PC-3 (cell line): ENCODE data around the gene NUCB1. TPM values are rescaled to one million over a fixed set of nuclear protein-coding genes. Genes with fewer than 3 reads are reported as not detected.

Experiments used
- ATAC-seq: fragments of 200-7000 bp; cut with Tn5 transposase; 2 replicates; pipeline ENCODE4 v1.9.1; 2020; ENCODE audit warnings: mild to moderate bottlenecking, moderate library complexity
- BruUV-seq: library from RNA; stranded (reverse); fragments of 400-500 nt; replicated peaks from 2 replicates; lab custom pipeline; 2021; lab: Mats Ljungman, UMichigan
- CTCF ChIA-PET: fragments of 300-600 bp; sonication (Branson Sonifier 250); formaldehyde crosslinking; loops from one replicate; lab custom pipeline; 2022; ENCODE audit warnings: antibody characterized with exemption; lab: Charles Lee
- POLR2A ChIA-PET: fragments of 300-600 bp; sonication (Branson Sonifier 250); formaldehyde crosslinking; loops from one replicate; lab custom pipeline; 2022; ENCODE audit warnings: antibody characterized with exemption; ENCODE audit not compliant: unreplicated experiment; lab: Charles Lee
- DNase-seq: peaks from one replicate; pipeline ENCODE4 v3.0.0-alpha.2; 2015
- H2AFZ ChIP-seq: fragments of 300-600 bp; sonication (generic); 2 replicates; pipeline ENCODE4 v1.6.0; 2016; ENCODE audit warnings: antibody characterized with exemption, low read length
- H3F3A ChIP-seq: fragments of 300-600 bp; sonication (generic); one replicate; pipeline ENCODE4 v1.6.0; 2017; ENCODE audit warnings: antibody characterized with exemption, low read length, control low read depth, mild to moderate bottlenecking; ENCODE audit not compliant: unreplicated experiment
- H3K27ac ChIP-seq: fragments of 300-600 bp; sonication (generic); 2 replicates; pipeline ENCODE4 v1.5.1; 2016; ENCODE audit warnings: mild to moderate bottlenecking, low read length
- H3K27me3 ChIP-seq: fragments of 300-600 bp; sonication (generic); 2 replicates; pipeline ENCODE4 v1.6.1; 2016; ENCODE audit warnings: low read length, mixed read lengths
- H3K36me3 ChIP-seq: fragments of 300-600 bp; sonication (generic); 2 replicates; pipeline ENCODE4 v1.6.1; 2016; ENCODE audit warnings: low read depth, mixed run types, low read length, mixed read lengths
- H3K4me1 ChIP-seq: fragments of 300-600 bp; sonication (generic); 2 replicates; pipeline ENCODE4 v1.5.1; 2016; ENCODE audit warnings: low read length; ENCODE audit not compliant: insufficient read depth
- H3K4me2 ChIP-seq: fragments of 300-600 bp; sonication (generic); 2 replicates; pipeline ENCODE4 v1.6.0; 2016; ENCODE audit warnings: low read length
- H3K4me3 ChIP-seq: fragments of 300-600 bp; sonication (generic); 2 replicates; pipeline ENCODE4 v1.5.1; 2016; ENCODE audit warnings: mild to moderate bottlenecking, low read length, mixed read lengths
- H3K79me2 ChIP-seq: fragments of 300-600 bp; sonication (generic); 2 replicates; pipeline ENCODE4 v1.6.1; 2017; ENCODE audit warnings: low read length, mixed read lengths
- H3K9ac ChIP-seq: fragments of 300-600 bp; sonication (generic); 2 replicates; pipeline ENCODE4 v1.6.0; 2016; ENCODE audit warnings: mild to moderate bottlenecking, low read length
- H3K9me2 ChIP-seq: fragments of 300-600 bp; sonication (generic); replicated peaks from 2 replicates; pipeline ENCODE4 v1.6.1; 2016; ENCODE audit warnings: mixed run types, low read length, mixed read lengths
- H3K9me3 ChIP-seq: fragments of 300-600 bp; sonication (generic); 2 replicates; pipeline ENCODE4 v1.6.1; 2016; ENCODE audit warnings: low read length, mixed read lengths
- H4K20me1 ChIP-seq: fragments of 300-600 bp; sonication (generic); 2 replicates; pipeline ENCODE4 v1.6.1; 2016; ENCODE audit warnings: low read length, mixed read lengths
- EZH2 ChIP-seq: fragments of 300-600 bp; sonication (generic); IDR thresholded peaks from one replicate; pipeline ENCODE4 v1.6.1; 2017; ENCODE audit warnings: antibody characterized with exemption, mild to moderate bottlenecking, low read length; ENCODE audit not compliant: unreplicated experiment
- EZH2phosphoT487 ChIP-seq: fragments of 300-600 bp; sonication (generic); IDR thresholded peaks from 2 replicates; pipeline ENCODE4 v1.6.1; 2018; ENCODE audit warnings: mild to moderate bottlenecking, antibody characterized with exemption, low read length, borderline replicate concordance
- intact Hi-C: fragments of 100-400 bp; cut with micrococcal nuclease; formaldehyde crosslinking; loops from 2 replicates; pipeline ENCODE4 v1.9.0; 2023
- total RNA-seq: library from RNA; depleted of rRNA; stranded (reverse); fragments of >200 nt; gene quantifications from 2 replicates; pipeline ENCODE4 v1.2.3, GENCODE V29; 2014
- TF ChIP-seq, protein P1 (sequence below): fragments of 300-600 bp; sonication (generic); conservative IDR thresholded peaks from 2 replicates; pipeline ENCODE4 v1.5.1; 2017; ENCODE audit warnings: antibody characterized with exemption, low read depth, mild to moderate bottlenecking, low read length

Gene NUCB1
- total RNA-seq, 1 experiment from 2014 or later, result 137 TPM

- Histone ChIP-seq H3K9ac (no peak overlapping the region), H3K79me2 (peaks cover under 1% of the 10 kb centered on the region), H3F3A (no peaks in the 10 kb centered on the region), H3K4me3 (no peak overlapping the region), H4K20me1 (no peaks in the 10 kb centered on the region), H3K9me2 (no peaks in the 10 kb centered on the region), H2AFZ (no peak overlapping the region), H3K4me2 (no peak overlapping the region), H3K4me1 (no peaks in the 10 kb centered on the region), H3K27ac (no peak overlapping the region), H3K36me3 (no peaks in the 10 kb centered on the region), H3K9me3 (no peaks in the 10 kb centered on the region), H3K27me3 (no peaks in the 10 kb centered on the region)
- intact Hi-C loops, result no loop called here
- DNase-seq, result no peak
- BruUV-seq, result no TSS peak
- no peak for TF ChIP-seq EZH2
- TF ChIP-seq, protein P1, sequence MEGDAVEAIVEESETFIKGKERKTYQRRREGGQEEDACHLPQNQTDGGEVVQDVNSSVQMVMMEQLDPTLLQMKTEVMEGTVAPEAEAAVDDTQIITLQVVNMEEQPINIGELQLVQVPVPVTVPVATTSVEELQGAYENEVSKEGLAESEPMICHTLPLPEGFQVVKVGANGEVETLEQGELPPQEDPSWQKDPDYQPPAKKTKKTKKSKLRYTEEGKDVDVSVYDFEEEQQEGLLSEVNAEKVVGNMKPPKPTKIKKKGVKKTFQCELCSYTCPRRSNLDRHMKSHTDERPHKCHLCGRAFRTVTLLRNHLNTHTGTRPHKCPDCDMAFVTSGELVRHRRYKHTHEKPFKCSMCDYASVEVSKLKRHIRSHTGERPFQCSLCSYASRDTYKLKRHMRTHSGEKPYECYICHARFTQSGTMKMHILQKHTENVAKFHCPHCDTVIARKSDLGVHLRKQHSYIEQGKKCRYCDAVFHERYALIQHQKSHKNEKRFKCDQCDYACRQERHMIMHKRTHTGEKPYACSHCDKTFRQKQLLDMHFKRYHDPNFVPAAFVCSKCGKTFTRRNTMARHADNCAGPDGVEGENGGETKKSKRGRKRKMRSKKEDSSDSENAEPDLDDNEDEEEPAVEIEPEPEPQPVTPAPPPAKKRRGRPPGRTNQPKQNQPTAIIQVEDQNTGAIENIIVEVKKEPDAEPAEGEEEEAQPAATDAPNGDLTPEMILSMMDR, result no peak
- TF ChIP-seq EZH2phosphoT487, result no peak
- CTCF ChIA-PET, result interaction anchor here (0.7 kb wide), 1 partner anchor 27 kb away, joined by 3 read pairs; no protein-coding TSS in a partner anchor
- POLR2A ChIA-PET, result no interaction called here
- ATAC-seq, result no peak
Observed at GRCh38 chr19:48867123-48867745, 32.9 kb upstream of the NUCB1 start.

DNA sequence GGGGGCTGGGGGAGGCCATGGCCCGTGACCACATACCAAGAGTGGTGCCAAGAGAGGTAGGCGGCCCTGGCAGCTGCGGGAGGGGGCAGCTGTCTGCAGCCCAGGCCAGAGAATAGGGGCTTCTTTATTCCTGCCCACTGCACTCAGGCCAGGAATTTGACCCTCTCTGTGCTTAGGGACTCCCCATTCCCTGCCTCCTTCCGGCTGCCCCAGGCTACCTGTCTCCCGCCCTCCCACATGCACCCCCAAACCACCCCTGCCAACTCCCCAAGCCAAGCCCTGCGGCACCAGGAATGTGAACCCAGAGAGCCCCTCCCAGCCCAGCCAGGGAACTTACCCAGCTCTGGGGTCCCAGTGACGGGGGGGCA lies 32.4 kb upstream of the NUCB1 start:
- no peak for DNase-seq
- Histone ChIP-seq H3F3A (no peaks in the 10 kb centered on the region), H3K9me2 (no peaks in the 10 kb centered on the region), H3K4me2 (no peak overlapping the region), H3K27me3 (no peaks in the 10 kb centered on the region), H3K9me3 (no peaks in the 10 kb centered on the region), H3K9ac (no peak overlapping the region), H3K79me2 (peaks cover 5% of the 10 kb centered on the region), H3K36me3 (no peaks in the 10 kb centered on the region), H4K20me1 (peaks cover 4% of the 10 kb centered on the region), H2AFZ (no peak overlapping the region), H3K4me3 (no peak overlapping the region), H3K4me1 (no peaks in the 10 kb centered on the region), H3K27ac (no peak overlapping the region)
- TF ChIP-seq, protein P1, result no peak
- TF ChIP-seq EZH2phosphoT487 (no peak), EZH2 (no peak)
- ATAC-seq, result no peak
- POLR2A ChIA-PET, result no interaction called here
- BruUV-seq, result no TSS peak
- intact Hi-C loops, result no loop called here
- CTCF ChIA-PET, result interaction anchor here (0.7 kb wide), 1 partner anchor 28 kb away, joined by 3 read pairs; no protein-coding TSS in a partner anchor

DNA sequence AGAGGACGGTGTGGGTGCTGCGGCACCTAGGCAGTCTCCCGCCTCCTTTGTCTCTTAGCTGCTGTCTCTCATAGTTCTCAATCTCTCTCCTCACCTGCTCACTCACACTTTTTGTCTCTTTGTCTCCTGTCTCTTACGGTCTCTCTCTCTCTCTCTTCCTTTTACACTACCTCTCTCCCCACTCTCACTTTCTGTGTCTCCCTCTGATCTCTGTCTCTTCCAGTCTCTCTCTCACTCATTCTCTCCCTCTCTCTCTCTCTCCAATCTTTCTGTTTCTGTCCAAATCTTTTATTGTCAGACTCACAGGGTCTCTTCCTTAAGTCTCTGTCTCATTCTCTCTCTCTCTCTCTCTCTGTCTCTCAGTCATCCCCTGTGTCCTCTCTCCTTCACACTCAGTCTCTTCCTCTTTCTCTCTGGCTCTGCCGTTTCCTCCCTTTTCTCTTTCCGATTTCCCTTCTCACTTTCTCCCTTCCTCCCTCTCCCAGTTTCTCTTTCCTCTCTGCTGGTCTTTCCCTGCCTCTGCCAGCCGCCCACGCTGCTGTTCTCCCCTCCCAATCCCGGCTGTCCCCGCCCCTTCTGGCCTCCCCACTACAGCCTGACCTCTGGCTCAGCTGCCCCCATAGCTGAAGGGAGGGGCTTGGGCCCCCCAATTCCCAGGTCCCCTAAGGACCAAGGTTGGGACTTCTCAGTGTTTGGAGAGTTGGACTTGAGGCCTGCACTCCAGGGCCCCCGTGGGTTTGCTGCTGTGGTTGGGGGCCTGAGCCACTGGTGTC lies 31.8 kb upstream of the NUCB1 start, which contains the start of gene PLEKHA4:
Gene PLEKHA4, minus strand, starts transcription at position 504 of the 773 bp plus-strand sequence. CDS start 997 bp downstream, outside the sequence.
- DNase-seq (no peak), ATAC-seq (no peak)
- Histone ChIP-seq H3K9ac (no peak within 1 kb of the TSS), H3K27me3 (no peaks in the 10 kb centered on the region), H3K9me2 (no peaks in the 10 kb centered on the region), H2AFZ (peak within 1 kb of the TSS; percentile 45; the same call in 1 of the 2 replicates), H3K79me2 (peaks cover 11% of the 10 kb centered on the region), H3K4me1 (no peaks in the 10 kb centered on the region; the same call in 1 of the 2 replicates), H3K4me3 (no peak within 1 kb of the TSS), H3K9me3 (no peaks in the 10 kb centered on the region), H3K27ac (no peak within 1 kb of the TSS), H4K20me1 (peaks cover 9% of the 10 kb centered on the region), H3K4me2 (no peak within 1 kb of the TSS), H3F3A (peaks cover 3% of the 10 kb centered on the region), H3K36me3 (peaks cover 3% of the 10 kb centered on the region)
- BruUV-seq, result no TSS peak
- CTCF ChIA-PET, result interaction anchor here (0.7 kb wide), 1 partner anchor 28 kb away, joined by 3 read pairs; no protein-coding TSS in a partner anchor
- intact Hi-C loops, result no loop called here
- POLR2A ChIA-PET, result no interaction called here
- TF ChIP-seq EZH2, result no peak
- TF ChIP-seq EZH2phosphoT487, result no peak
- TF ChIP-seq, protein P1, result no peak
